ENCODE data around the gene UROC1. TPM values are rescaled to one million over a fixed set of nuclear protein-coding genes. Genes with fewer than 3 reads are reported as not detected.

UROC1 gene
- total and polyA plus RNA-seq, 2 of the 4 experiments (the other 2 are of a cell fraction), result not detected

- Histone ChIP-seq H3K4me2 (ENCODE audit: low read depth, low read length) (no peak overlapping the region), H3K27ac (ENCODE audit: insufficient read depth, low read length) (no peak overlapping the region), H3K36me3 (ENCODE audit: control insufficient read depth, insufficient read depth, low read length) (peaks cover 2% of the 10 kb centered on the region; the same call in 1 of the 2 replicates), H3K9ac (ENCODE audit: low read depth, low read length) (no peak overlapping the region), H3K23ac (ENCODE audit: low read depth, low read length) (no peak overlapping the region), H3K9me1 (ENCODE audit: insufficient read depth, low read length) (no peaks in the 10 kb centered on the region; the same call in 1 of the 2 replicates), H2AK5ac (ENCODE audit: low read depth, low read length) (no peak overlapping the region), H3K9me3 (ENCODE audit: control insufficient read depth, insufficient read depth, low read length) (no peaks in the 10 kb centered on the region), H4K20me1 (ENCODE audit: insufficient read depth, low read length) (no peaks in the 10 kb centered on the region), H3K4me3 (ENCODE audit: insufficient read depth, low read depth, low read length) (no peak overlapping the region), H3K27me3 (ENCODE audit: control insufficient read depth, insufficient read depth, low read length) (no peaks in the 10 kb centered on the region), H3K79me1 (ENCODE audit: low read depth in 1 of 2, low read length in 2 of 2) (no peaks in the 10 kb centered on the region), H4K5ac (ENCODE audit: low read depth, low read length) (no peak overlapping the region), H2BK20ac (ENCODE audit: low read depth, low read length) (no peak overlapping the region), H2AFZ (replicated peaks; ENCODE audit: low read length, poor library complexity) (no peak overlapping the region), H2AK9ac (replicated peaks; ENCODE audit: low read depth, low read length, poor library complexity) (peak overlapping the region; percentile 31), H2BK5ac (ENCODE audit: low read depth, low read length, poor library complexity, severe bottlenecking) (no peak overlapping the region), H4K91ac (ENCODE audit: insufficient read depth, low read depth, low read length) (no peak overlapping the region), H2BK120ac (ENCODE audit: low read depth, low read length) (no peak overlapping the region), H3K14ac (replicated peaks; ENCODE audit: low read depth, low read length) (no peak overlapping the region), H3K56ac (ENCODE audit: extremely low read depth, insufficient read depth, low read length) (no peak overlapping the region), H3K18ac (ENCODE audit: low read depth, low read length) (no peak overlapping the region), H3K4me1 (ENCODE audit: control insufficient read depth, insufficient read depth, low read length) (no peaks in the 10 kb centered on the region), H4K8ac (ENCODE audit: low read depth in 2 of 2, low read length in 2 of 2) (no peak overlapping the region), H3K4ac (ENCODE audit: low read depth, low read length) (no peak overlapping the region), H2BK15ac (ENCODE audit: low read depth, low read length) (no peak overlapping the region)
- ATAC-seq (ENCODE audit: low read depth), result no peak
- CTCF ChIA-PET, result no interaction called here
- intact Hi-C loops (cut with micrococcal nuclease) (no loop called here), in situ Hi-C loops (cut with MboI; ENCODE audit: low sequenced_read_pairs) (no loop called here), dilution Hi-C loops (cut with HindIII; ENCODE audit: low sequenced_read_pairs, unreplicated experiment) (no loop called here)
- no peak for TF ChIP-seq RAD21 (IDR thresholded peaks at IDR 0.05; ENCODE audit: low read length)
- no peak for TF ChIP-seq RFX5 (IDR thresholded peaks at IDR 0.05; ENCODE audit: low read depth, low read length)
- no peak for TF ChIP-seq FOS (IDR thresholded peaks at IDR 0.05; ENCODE audit: low read depth, low read length)
- no peak for TF ChIP-seq NFE2L2 (IDR thresholded peaks at IDR 0.05; ENCODE audit: low read depth, low read length)
- no peak for TF ChIP-seq MXI1 (IDR thresholded peaks at IDR 0.05; ENCODE audit: borderline replicate concordance, low read depth, low read length)
- no peak for TF ChIP-seq POLR2A (IDR thresholded peaks at IDR 0.05; ENCODE audit: low read depth, low read length)
- BruUV-seq (replicated peaks), result no TSS peak
- no peak for DNase-seq
- POLR2A ChIA-PET (ENCODE audit: unreplicated experiment), result no interaction called here
- no CpG with 5 or more reads among the region's 6 CpGs for WGBS, 2 experiments (ENCODE audit: extremely low coverage in 2 of 2, insufficient read length in 1 of 2)
These were observed 84.5 kb downstream of the UROC1 start for GRCh38 chr3:126433105-126433430.
